SW 1271 (cell line): ENCODE measurements around the gene PCYT2.
A peak's percentile ranks its signal among the peaks of the same experiment; 100 is the strongest.
"Not testable (repeated sequence)": the region's sequence is repeated elsewhere in the genome, so short reads cannot be mapped to it uniquely, and the experiment has no call there.

Source experiments
- DNase-seq, 2 experiments: peaks; one replicate each; lab custom pipeline; 2025; lab: John Stamatoyannopoulos, UW

PCYT2 gene

DNA sequence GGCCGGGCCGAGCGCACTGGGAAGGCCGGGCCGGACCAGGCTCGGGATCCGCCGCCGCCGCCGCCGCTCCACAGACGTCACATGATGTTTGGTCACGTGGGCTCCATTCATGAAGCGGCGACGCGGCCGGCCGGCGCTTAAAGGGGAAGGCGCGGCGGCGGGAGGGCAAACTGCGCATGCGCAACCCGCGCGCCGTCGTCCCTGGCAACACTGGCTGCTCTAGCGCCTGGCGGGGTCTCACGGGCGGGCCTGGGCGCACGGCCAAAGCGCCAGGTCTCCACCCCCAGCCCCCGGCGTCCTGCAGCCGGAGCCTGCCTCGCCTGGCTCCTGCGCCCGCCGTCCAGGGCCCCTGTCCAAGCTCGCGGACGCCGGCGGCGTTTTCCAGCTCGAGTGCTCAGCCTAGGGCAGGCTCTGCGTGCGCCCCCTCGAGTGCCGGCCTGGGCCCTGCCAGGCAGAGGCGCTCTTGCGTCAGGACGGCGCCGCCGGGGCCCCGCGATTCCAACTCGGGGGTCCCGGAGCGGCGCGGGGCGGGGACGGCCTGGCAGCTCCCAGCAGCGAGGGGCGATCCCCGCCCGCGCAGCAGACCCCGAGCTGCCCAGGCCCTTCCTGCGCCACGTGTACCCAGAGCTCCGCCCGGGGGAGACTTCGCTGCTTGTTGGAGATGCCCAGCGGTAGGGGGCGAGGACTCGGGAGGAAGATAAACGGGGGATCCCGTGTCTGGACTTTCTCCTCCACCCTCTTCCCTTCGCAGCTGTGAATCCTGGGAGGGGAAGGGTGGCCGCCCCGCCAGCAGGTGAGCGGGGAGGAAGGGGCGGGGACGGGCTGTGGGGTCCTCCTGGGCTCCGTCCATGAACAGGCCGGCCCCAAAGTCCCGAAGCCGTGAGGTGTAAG lies 16.7 kb upstream of the PCYT2 start, which contains the start of gene MAFG:
TSS of gene MAFG (minus strand) at position 83 of the 891 bp plus-strand sequence. CDS start 4,550 bp downstream, outside the sequence.
- DNase-seq, result peak; percentile 52 to 90

- no peak for DNase-seq
Observed at GRCh38 chr17:81927152-81927652, 16.0 kb upstream of the PCYT2 start.

GRCh38 chr17:81926451-81927151 lies 15.4 kb upstream of the PCYT2 start:
- peak; percentile 59 to 70 for DNase-seq

- no peak for DNase-seq
Observed at GRCh38 chr17:81925860-81926450, 14.8 kb upstream of the PCYT2 start.

- no peak for DNase-seq
Observed at GRCh38 chr17:81924557-81925532, 13.6 kb upstream of the PCYT2 start.

DNA sequence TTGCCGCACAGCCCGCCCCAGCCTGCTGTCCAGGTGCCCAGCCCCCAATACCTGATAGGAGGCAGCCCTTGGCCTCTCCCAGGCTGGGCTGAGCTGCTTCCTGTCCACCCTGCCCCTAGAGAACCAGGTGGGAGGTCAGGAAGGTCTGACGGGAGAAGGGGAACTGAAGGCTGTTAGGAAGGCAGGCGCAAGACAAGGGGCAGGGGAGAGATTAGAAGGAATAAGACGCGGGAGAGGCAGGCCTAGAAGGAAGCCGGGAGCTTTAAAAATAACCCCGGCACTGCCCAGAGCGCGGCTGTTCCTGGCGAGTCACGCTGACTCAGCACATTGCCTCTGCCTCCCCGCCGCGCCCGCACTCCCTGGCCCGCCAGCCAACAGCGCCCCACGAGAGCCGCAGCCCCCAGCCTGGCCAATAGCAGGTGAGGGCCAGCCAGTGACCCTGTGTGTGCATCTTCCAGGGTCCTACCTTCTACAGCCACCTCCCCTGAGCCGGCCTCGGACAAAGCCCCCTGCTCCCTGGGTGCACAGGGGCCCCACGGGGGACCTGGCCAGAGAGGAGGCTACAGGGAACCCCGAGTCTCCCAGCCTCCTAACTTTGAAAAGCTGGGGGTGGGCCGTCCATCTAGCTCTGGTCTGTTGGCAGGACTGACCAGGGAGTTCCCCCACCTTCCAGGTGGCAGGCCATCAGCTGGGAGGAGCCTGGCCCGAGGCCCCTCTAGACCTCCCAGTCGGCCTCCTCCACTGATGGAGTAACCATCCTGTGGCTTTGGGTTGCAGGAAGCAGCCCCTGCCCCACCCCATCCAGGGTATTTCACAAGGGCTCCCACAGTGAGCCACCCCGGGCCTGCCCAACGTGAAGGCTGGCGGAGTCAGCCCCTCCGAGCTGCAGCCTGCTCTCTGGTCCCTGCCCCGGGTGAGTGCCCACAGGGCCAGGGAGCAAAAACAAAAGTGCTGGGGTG lies 12.4 kb upstream of the PCYT2 start:
- no peak for DNase-seq

DNA sequence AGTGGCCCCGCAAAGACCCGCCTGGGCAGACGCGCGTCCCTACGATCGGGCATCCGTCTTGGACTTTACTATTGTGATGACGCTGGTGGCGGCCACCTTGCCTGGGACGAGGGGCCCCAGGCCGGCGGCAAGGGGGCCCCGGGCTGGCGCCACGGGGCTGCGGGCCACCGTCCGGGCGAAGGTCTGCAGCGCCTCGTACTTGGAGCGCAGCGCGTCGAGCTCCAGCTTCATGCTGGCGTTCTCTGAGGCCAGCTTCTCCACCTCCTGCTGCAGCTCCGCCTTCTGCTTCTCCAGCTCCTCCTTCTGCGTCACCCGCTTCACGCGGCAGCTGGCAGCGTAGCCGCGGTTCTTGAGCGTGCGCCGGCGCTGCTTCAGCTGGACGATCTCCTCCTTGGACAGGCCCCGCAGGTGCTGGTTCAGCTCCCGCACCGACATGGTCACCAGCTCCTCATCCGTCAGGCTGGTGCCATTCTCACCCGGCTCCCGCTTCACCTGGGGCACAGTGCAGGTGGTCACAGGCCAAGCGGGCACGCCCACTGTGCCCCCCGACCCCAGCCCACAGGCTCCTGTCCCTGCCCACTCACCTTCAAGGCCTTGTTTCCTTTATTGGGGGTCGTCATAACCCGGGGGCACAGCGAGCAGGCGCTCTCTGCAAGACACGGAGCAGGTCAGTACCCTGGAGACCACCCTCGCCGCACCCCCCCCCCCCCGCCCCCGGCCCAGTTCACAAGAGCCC lies 11.5 kb upstream of the PCYT2 start:
- no peak for DNase-seq

DNA sequence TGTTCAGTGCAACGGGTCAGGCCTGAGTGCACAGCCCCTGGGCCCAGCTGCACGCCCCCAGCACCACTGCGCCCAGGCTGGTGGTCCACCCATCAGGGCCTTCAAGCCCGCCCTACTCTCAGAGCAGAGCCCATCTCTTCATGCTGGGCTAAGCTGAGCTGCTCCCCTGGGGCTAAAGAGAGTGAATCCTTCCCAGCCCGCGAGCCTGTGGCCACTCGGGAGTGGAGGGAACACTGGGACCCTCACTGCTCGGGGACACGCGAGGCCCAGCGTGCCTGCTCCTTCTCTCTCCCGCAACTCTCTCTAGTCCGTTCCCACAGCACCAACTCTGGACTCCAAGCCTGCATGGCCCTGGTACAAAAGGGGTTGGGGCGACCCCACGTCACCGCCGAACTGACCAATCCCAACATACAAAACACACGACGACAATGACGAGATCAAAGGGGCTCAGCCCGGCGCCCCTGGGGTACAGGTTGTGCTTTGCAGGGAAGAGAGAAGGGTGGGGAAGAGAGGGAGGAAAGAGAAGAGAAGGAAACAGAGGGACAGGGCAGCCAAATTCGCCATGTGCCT lies 10.9 kb upstream of the PCYT2 start:
- DNase-seq, result no peak

GRCh38 chr17:81921537-81921862 lies 10.3 kb upstream of the PCYT2 start:
- no peak for DNase-seq

- no peak for DNase-seq
Observed at GRCh38 chr17:81920612-81921536, 9.7 kb upstream of the PCYT2 start.

- DNase-seq, result no peak
Observed at GRCh38 chr17:81918832-81919545, 7.8 kb upstream of the PCYT2 start.

- not testable (repeated sequence) for DNase-seq
Observed at GRCh38 chr17:81918333-81918669, 7.1 kb upstream of the PCYT2 start.

DNA sequence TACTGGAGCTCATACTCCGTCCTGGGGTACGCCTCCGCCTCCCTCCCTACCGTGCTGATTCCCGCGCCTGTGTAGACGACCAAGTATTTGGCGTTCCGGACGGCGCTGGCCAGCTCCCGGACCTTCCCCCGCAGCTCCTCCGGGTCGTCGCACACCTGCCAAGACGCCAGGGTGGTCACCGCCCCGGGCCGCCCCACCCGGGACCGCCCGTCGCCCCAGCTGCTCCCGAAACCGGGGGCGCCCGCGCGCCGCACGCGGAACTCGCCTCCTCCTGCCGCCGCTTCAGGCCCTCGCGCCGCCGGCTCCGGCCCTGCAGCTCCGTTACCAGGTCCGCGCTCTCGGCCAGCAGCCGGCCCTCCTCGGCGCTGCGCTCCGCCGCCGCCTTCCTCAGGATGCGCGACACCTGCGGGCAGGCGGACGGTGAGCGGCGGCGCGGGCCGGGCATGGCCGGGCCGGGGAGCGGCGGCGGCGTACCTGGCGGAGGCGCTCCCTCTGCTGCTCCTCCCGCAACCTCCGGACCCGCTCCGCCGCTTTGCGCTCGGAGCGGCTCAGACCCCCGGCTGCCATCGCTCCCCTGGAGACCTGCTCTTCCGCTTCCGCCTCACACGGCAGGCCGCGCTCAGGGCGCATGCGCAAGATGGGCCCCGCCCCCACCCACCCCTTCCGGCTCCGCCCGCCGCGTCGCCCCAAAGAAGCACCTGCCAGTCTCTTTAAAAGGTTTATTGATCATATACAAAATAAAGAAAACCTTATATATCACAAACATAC lies 6.5 kb upstream of the PCYT2 start, which contains the start of gene SIRT7:
TSS of gene SIRT7 (minus strand) at position 612 of the 768 bp plus-strand sequence. CDS start at position 567, 45 bp downstream.
- peak in 1 of 2 experiments; percentile 69 for DNase-seq

GRCh38 chr17:81916234-81917001 lies 5.2 kb upstream of the PCYT2 start:
- DNase-seq, result no peak

DNA sequence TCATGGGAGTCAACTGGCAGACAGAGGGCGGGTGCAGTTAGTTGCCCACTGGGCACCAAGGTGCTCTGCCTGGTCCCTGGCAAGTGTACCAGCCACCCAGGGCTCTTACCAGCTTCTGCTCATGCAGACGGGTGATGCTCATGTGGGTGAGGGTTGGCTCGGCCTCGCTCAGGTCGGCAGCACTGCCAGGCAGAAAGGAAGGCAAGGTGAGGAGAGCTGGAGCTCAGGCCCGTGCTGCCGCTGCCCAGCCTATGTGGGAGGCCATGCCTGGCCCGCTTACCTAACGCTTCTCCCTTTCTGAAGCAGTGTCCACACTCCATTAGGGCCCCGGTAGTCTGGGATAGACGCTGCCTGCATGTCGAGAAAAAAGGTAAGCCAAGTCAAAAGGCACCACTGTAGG lies 4.1 kb upstream of the PCYT2 start:
- no peak for DNase-seq
